HG02798 (cell line): ENCODE measurements around the gene POLD1.

Source experiments
- ATAC-seq: cut with Tn5 transposase; IDR thresholded peaks from one replicate; pipeline ENCODE4 v1.9.1; 2021; ENCODE audit warnings: mild to moderate bottlenecking; ENCODE audit not compliant: unreplicated experiment, poor library complexity

The POLD1 gene

DNA sequence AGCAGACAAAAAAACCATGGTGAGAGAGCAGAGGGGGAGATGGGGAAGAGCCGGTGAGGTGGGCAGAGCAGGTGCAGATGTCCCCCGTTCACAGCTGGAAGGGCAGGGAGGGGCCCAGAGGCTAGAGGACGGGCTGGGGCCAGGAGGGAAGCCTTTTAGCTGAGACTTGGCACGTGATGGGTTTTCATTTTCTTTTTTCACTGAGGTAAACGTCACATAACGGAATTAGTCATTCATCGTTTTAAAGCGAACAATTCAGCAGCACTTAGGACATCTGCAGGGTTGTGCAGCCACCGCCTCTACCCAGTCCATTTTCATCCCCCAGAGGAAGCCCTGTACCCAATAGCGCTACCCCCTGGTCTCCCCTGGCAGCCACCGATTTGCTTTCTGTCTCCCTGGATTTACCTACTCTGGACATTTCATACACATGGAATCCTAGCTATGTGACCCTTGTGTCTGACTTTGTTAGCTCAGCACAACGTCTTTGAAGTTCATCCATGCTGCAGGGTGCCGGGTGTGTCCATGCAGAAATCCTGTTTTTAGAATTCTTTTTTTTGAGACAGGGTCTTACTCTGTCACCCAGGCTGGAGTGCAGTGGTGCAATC is 76.1 kb downstream of the POLD1 start:
- peak; percentile 53 for ATAC-seq

DNA sequence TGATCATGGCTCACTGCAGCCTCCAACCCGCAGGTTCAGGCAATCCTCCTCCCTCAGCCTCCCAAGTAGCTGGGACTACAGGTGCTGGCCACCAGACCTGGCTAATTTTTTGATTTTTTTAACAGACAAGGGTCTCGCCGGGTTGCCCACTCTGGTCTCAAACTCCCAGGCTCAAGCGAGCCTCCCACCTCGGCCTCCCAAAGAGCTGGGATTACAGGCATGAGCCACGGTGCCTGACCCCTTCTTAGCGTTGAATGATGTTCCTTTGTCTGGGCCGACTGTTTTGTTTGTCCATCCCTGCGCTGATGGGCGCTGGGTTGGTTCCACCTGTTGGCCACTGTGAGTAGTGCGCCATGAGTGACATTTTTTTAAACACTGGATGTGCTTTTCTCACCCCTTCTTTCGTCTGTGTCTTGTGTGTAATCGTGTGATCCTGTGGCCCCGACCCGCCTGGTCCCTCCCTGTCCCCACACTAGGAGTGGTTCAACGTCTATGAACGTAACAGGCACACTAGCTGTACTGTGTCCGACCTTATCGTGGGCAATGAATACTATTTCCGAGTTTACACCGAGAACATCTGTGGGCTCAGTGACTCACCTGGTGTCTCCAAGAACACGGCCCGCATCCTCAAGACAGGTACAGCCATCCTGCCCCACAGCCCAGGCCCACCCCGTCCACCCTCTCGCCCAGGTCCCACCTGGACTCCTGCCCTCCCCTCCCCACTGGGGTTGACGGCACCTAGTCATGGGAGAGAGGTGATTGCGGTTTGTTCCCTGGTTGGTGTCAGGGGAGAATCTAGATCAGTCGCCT is 77.1 kb downstream of the POLD1 start:
- peak; percentile 69 for ATAC-seq

DNA sequence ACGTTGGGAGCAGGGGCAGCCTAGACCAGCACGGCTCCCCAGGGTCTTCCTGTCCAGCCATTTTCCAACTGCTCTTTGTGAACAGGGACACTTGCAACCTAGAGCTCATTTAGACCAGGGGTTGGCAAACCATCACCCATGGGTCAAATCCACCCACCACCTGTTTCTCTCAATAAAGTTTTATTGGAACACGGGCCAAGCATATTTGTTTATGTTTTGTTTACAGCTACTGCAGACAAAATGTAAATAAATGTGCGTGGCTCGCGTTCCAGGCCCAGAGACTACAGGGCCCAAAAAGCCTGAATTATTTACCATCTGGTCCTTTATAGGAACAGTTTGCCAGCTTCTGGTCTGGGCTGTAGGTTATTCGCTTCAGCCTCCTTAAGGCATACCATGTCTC is 78.8 kb downstream of the POLD1 start:
- no peak for ATAC-seq

DNA sequence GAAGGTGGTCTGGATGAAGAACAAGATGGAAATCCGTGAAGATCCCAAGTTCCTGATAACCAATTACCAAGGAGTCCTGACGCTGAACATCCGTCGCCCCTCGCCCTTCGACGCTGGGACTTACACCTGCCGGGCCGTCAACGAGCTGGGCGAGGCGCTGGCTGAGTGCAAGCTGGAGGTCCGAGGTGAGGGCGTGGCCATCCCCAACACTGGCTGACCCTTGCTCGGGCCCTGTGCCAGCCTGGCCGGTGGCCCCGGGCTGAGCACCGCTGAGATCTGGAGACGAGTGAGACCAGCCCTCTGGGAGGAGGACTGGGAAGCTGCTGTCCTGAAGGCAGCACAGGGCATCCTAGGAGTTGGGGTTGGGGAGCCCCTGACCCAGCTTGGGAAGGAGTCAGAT is 80.2 kb downstream of the POLD1 start:
- ATAC-seq = no peak

DNA sequence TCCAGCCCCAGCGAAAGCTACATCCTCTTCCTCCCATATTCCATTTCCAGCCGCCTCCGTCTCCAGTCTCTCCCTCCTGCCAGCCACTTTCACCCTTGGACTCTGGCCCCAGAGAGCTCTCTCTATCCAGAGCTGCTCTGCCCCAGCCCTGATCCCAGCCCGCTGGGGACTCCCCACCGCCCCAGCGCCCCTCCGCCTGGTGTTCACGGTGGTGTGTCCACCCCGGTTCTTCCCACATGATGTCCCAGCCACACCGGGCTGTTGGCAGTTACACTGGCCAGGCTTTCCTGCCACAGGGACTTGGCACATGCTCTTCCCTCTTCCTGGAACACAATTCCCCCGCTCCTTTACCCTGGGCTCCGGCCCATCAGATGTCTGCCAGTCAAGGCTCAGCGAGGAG is 80.9 kb downstream of the POLD1 start:
- no peak for ATAC-seq

DNA sequence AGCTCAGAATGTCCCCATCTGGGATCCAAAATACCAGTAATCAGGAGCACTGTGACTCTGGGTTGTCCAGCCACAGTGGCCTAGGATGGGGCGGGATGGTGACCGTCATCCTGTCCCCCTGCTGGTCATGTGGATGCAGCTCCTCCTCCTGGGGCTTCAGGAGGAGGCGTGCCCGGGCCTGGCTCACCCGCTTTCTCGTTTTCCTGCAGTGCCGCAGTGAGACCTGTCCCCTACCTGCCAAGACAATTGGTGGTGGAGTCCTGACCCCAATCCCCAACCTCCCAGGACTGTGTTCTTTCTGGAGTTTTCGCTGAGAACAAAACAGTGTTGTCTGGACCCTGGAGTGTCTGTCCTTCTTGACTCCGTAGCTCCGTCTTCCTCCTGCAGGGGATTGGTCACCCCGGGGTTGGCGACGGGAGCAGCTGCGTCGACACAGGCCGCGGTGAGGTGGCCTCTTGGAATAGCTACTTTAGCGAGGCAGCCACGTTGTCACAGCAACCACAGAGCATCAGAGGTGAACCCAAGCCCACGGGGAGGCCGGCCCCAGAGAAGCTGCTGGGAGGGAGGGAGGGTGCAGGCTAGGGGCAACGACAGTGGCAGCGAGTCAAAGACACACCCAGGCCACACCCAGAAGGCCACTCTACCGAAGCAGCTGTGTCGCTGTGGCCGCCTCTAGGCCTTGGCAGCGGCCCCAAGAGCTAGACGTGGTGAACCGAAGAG is 82.0 kb downstream of the POLD1 start:
- no peak for ATAC-seq

DNA sequence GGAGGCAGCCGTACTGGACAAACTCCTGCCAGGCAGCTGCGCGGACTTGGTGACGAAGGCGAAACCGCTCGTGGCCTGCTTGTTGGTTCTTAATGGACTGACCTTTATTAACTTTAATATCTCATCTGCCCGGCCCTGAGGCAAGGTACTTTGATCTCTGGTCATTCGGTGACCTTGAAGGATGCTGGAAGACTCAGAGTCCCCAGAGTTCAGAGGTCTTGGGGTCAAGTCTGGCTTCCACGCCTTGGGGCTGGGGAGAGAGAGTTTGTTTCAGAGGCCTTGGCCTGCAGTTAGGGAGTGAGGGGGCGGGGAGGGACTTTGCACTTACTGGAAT is 82.5 kb downstream of the POLD1 start:
- ATAC-seq = no peak

DNA sequence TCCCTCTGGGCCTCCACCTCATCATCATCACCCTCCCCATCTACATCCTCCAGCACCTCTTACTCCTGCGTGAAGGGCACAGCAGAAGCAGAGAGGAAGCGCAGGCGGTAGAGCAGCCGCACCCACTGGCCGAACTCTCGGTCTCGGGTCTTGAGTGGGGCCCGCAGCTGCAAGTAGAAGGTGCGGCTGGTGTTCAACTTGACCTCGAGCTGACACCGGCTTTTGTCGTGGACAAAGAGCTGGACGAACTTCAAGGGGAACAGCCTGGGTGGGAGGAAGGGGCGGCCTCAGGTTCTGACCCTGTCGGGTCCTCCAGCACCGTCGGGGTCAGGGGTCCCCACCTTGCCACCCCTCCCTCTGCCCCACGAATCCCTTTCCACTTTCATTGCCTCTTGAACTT is 83.4 kb downstream of the POLD1 start:
- no peak for ATAC-seq
